Vagina (tissue), 2 donors: Measurements from ENCODE around the gene TCEANC.

Source experiments
- CTCF ChIP-seq, 3 experiments: fragments of 450-650 bp in 2 of 3; fragments of 200-600 bp in 1 of 3; sonication (generic) in 1 of 3; IDR thresholded peaks; one replicate each; pipeline ENCODE4 v1.5.1; 2017 to 2019; ENCODE audit warnings: antibody characterized with exemption in 3 of 3, mild to moderate bottlenecking in 2 of 3, moderate library complexity in 2 of 3
- POLR2AphosphoS5 ChIP-seq, 2 donors: sonication (generic); formaldehyde crosslinking; IDR thresholded peaks; one replicate each; pipeline ENCODE4 v1.9.0; 2017; ENCODE audit warnings: antibody characterized with exemption in 2 of 2, mild to moderate bottlenecking in 2 of 2, low read depth in 1 of 2; ENCODE audit not compliant: insufficient read depth in 1 of 2

GRCh38 chrX:13647709-13648212 is 5.2 kb upstream of the TCEANC start:
- TF ChIP-seq CTCF (IDR thresholded peaks at IDR 0.05): no peak
- no peak for TF ChIP-seq POLR2AphosphoS5 (IDR thresholded peaks at IDR 0.05; ENCODE audit: insufficient read depth in 1 of 2, low read depth in 1 of 2)
